SKM-1 treated with dmso at 0.1 percent for 144 hours (cell line): ENCODE data around the gene SYT17.

Experiments
- DNase-seq: peaks from one replicate; lab custom pipeline; 2025; ENCODE audit not compliant: unreplicated experiment; lab: John Stamatoyannopoulos, UW

The SYT17 gene

GRCh38 chr16:19210968-19211367, 42.9 kb downstream of the SYT17 start:
- no peak for DNase-seq

- DNase-seq = no peak
Observed at GRCh38 chr16:19212059-19212458, 44.0 kb downstream of the SYT17 start.

GRCh38 chr16:19213885-19214284, 45.8 kb downstream of the SYT17 start:
- no peak for DNase-seq

DNA sequence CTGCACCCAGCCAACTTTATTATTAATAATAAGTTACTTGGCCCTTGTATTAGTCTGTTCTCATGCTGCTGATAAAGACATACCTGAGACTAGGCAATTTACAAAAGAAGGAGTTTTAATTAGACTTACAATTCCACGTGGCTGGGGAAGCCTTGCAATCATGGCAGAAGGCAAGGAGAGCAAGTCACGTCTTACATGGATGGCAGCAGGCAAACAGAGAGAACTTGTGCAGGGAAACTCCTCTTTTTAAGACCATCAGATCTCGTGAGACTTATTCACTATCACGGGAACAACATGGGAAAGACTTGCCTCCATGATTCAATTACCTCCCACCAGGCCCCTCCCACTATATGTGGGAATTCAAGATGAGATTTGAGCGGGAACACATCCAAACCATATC, 47.7 kb downstream of the SYT17 start:
- no peak for DNase-seq

GRCh38 chr16:19218581-19218980, 50.5 kb downstream of the SYT17 start:
- no peak for DNase-seq

GRCh38 chr16:19219836-19220235, 51.8 kb downstream of the SYT17 start:
- DNase-seq = no peak

DNA sequence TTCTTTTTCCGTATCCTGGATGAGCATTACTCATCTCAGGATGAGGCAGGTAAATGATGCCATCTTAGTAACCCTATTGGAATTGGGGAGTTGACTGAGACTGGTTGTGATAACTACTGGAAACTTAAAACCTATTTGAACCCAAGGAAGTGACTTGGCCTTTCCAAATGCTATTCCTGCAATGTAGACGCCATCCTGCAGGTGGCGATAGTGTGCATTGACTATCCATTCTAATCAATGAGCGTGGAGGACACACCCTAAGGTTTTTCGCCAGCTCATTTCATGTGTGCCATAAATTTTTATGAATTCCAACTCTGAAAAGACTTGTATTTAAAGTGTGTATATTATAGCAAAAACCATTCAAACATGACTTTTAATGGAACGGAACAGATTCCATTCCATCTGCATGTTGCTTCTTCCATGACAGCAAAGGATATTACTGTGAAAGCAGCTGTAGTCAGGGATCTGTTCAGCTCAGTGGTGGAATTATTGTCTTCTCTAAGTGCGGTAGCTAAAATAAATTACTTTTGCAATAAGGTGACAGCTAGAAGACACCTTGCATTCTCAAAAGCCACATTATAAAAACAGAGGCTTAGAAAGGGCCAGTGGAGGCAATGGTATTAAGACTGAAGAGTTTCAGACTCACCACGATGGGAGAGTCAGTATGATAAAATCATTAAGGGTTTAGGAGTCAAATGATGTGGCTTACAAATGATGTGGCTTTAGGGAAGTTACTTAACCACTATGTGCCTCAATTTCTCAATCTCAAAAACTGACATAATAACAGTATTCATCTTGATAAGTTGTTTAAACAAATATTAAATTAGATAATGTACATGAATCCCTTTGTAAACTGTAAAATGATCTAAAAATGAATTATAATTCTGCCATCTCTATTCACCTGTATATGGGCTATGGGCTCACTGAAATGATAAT, 55.5 kb downstream of the SYT17 start:
- no peak for DNase-seq

DNA sequence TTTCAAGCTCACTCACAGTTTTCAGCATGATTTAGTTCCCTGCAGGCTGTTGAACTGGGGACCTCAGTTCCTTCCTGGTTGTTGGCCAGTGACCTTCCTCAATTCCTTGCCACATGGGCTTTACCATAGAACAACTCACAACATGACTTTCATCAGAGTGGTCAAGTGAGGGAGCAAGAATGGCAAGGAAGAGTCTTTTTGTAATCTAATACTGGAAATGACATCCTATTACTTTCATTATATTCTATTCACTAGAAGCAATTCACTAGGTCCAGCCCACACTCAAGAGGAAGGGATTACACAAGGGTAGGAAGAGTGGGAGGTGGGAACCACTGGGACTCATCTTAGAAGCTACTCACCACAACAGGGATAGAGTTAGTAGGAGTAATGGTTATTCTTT, 57.6 kb downstream of the SYT17 start:
- DNase-seq = no peak

- no peak for DNase-seq
Observed at GRCh38 chr16:19227643-19228042, 59.6 kb downstream of the SYT17 start.

GRCh38 chr16:19228052-19228451, 60.0 kb downstream of the SYT17 start:
- DNase-seq = no peak

GRCh38 chr16:19228575-19228974, 60.5 kb downstream of the SYT17 start:
- no peak for DNase-seq

GRCh38 chr16:19230575-19230974, 62.5 kb downstream of the SYT17 start:
- no peak for DNase-seq

DNA sequence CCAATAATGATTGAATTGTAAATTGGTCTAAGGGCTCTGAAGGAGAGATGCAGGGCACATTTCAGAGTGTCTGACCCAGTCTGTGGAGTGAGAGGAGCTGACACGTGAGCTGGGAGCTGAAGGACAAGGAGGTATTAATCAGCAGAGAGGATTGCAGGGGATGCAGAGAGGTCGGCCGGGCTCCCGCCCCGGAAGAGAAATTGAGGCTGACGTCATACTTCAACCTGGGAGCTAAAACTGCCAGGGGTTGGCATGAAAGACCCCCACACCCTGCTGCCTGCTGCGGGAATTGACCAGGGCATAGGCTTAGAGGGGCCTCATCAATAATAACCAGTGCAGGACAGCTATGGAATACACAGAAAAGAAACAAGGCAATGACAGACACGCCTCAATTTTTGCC, 63.8 kb downstream of the SYT17 start:
- no peak for DNase-seq

DNA sequence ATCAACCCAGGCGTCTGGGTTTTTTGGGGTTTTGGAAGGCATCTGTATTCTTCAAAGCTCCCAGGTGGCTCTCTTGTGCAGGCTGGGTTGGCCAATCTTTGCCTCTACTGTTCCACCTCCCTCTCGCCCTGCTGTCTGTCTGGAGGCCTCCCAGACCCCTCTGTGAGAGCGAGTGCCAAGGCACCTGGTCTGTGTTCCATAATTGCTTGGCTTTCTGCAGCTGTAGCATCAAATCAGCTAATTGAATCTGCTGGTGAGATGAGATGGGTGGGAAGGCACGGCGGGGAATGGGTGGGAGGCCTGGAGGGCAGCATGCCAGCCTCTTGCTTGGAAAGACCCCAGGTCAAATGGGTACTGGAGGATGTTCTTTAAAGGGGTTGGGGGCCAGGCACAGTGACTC, 64.9 kb downstream of the SYT17 start:
- no peak for DNase-seq

- DNase-seq = no peak
Observed at GRCh38 chr16:19235478-19235877, 67.4 kb downstream of the SYT17 start.

- no peak for DNase-seq
Observed at GRCh38 chr16:19235886-19236285, 67.8 kb downstream of the SYT17 start.

GRCh38 chr16:19236561-19237209, 68.6 kb downstream of the SYT17 start:
- DNase-seq = no peak

GRCh38 chr16:19238406-19238805, 70.4 kb downstream of the SYT17 start:
- no peak for DNase-seq

DNA sequence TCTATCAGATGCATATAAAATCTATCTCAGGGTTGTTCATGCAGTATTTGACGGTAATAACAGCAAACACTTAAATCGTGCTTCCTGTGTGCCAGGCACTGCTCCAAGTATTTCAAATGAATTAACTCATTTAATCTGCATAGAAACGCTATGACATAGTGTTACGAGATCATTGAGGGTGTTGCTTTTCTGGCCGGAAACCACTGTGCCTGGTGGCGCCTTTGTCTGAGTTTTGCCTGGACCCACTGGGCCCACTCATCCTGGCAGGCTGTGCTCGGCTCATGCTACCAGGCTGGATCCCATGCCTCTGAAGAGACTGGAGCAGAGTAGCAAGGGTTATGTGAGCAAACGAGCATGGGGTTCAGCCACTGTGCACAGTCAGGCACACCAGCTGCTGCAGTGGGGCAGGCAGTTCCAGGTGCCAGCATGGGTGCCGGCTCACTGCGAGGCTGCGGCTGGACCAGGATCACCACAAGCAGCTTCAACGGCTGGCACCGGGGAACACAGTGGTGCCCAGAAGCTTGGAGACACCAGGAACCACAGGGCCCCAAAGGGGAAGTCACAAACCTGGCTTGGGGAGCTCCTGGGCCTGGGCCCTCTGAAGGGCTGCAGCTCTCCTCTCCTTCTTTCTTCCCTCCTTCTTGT, 71.6 kb downstream of the SYT17 start:
- DNase-seq = no peak

- no peak for DNase-seq
Observed at GRCh38 chr16:19240494-19240893, 72.5 kb downstream of the SYT17 start.

- no peak for DNase-seq
Observed at GRCh38 chr16:19241512-19241911, 73.5 kb downstream of the SYT17 start.

GRCh38 chr16:19242186-19242585, 74.1 kb downstream of the SYT17 start:
- no peak for DNase-seq
